ENCODE measurements around the gene CLSTN3. TPM values are rescaled to one million over a fixed set of nuclear protein-coding genes. Genes with fewer than 3 reads are reported as not detected.
A peak's percentile ranks its signal among the peaks of the same experiment; 100 is the strongest.

CLSTN3 gene
- total and polyA plus RNA-seq, 10 of the 15 experiments (the other 5 are each of a cell fraction or from before 2014, with no cell fraction given), result 0.09 to 35.9 (median 11.3) TPM

DNA sequence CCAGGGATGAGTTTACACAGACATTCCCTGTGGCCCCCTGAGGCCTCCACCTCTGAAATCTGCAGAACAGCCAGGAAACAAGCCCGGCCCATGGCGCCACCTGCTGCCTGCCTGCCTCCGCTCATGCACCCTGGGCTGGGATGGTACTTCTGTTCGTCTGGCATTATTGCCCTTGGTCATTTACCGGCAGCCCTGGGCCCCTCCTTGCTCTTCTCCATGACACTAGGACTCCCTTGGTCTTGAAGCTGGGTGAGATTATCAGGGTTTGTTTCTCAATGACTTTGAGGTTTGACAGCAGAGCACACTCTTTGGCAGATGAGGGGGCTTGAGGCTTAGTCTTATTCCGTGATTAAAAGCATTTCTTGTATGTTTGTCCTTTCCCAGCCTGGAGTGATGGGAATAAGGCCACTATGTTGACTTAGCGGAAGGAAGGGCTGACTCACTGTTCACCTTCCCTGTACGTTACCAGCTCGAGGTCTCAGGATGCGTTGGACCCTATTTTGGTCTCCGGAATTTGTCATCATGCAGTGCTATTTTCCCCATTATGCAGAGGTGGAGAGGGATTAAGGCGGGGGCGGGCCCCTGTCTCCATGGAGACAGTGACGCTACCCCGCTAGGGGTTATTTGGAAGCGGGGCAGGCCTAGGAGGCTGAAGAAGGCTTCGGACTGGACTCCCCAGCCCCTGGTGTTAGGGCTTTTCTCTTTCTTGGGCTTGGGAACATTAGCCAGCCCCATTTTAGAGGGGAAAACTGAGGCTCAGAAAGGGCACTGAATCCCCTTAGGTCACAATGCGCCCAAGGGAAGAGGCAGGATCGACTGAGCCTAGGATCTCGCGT, 58.6 kb downstream of the CLSTN3 start (continued):
- TF ChIP-seq, protein P1, sequence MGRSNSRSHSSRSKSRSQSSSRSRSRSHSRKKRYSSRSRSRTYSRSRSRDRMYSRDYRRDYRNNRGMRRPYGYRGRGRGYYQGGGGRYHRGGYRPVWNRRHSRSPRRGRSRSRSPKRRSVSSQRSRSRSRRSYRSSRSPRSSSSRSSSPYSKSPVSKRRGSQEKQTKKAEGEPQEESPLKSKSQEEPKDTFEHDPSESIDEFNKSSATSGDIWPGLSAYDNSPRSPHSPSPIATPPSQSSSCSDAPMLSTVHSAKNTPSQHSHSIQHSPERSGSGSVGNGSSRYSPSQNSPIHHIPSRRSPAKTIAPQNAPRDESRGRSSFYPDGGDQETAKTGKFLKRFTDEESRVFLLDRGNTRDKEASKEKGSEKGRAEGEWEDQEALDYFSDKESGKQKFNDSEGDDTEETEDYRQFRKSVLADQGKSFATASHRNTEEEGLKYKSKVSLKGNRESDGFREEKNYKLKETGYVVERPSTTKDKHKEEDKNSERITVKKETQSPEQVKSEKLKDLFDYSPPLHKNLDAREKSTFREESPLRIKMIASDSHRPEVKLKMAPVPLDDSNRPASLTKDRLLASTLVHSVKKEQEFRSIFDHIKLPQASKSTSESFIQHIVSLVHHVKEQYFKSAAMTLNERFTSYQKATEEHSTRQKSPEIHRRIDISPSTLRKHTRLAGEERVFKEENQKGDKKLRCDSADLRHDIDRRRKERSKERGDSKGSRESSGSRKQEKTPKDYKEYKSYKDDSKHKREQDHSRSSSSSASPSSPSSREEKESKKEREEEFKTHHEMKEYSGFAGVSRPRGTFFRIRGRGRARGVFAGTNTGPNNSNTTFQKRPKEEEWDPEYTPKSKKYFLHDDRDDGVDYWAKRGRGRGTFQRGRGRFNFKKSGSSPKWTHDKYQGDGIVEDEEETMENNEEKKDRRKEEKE (IDR thresholded peaks at IDR 0.05), result no peak
- TF ChIP-seq CEBPB (IDR thresholded peaks at IDR 0.05; ENCODE audit: borderline replicate concordance in 1 of 2, low read depth in 2 of 2, low read length in 2 of 2) (no peak), SIN3A (IDR thresholded peaks at IDR 0.05; ENCODE audit: low read depth, low read length) (peak; percentile 83), RB1 (IDR thresholded peaks at IDR 0.05; ENCODE audit: borderline replicate concordance) (0 out of 2 replicates have a peak, but pooled peaks have one; percentile 8), PML (IDR thresholded peaks at IDR 0.05; ENCODE audit: low read length) (no peak), ZNF622 (IDR thresholded peaks at IDR 0.05) (no peak), TBL1XR1 (IDR thresholded peaks at IDR 0.05; ENCODE audit: low read depth, low read length) (no peak), FOS (IDR thresholded peaks at IDR 0.05; ENCODE audit: borderline replicate concordance, extremely low read depth, insufficient read length) (no peak), RAD21 (IDR thresholded peaks at IDR 0.05; ENCODE audit: insufficient read depth, low read depth, low read length) (peak; percentile 58), BHLHE40 (IDR thresholded peaks at IDR 0.05; ENCODE audit: borderline replicate concordance in 1 of 2, low read depth in 2 of 2, low read length in 1 of 2) (0 out of 4 replicates have a peak, but pooled peaks of 1 of the 2 experiments have one; percentile 13), CREB1 (IDR thresholded peaks at IDR 0.05; ENCODE audit: low read depth) (no peak), IKZF2 (IDR thresholded peaks at IDR 0.05) (0 out of 4 replicates have a peak, but pooled peaks of 1 of the 2 experiments have one; percentile 16), JUNB (IDR thresholded peaks at IDR 0.05) (peak; percentile 15; the same call in 1 of the 2 replicates), RFX5 (IDR thresholded peaks at IDR 0.05; ENCODE audit: low read depth, low read length) (0 out of 2 replicates have a peak, but pooled peaks have one; percentile 26), EZH2 (IDR thresholded peaks at IDR 0.05; ENCODE audit: borderline replicate concordance, control insufficient read depth, low read depth, low read length) (no peak), NR2C1 (IDR thresholded peaks at IDR 0.05) (no peak), SUPT20H (IDR thresholded peaks at IDR 0.05; ENCODE audit: borderline replicate concordance, control insufficient read depth, low read depth, low read length) (no peak), ETV6 (conservative IDR thresholded peaks at IDR 0.05 in 1 of 2, IDR thresholded peaks at IDR 0.05 in 1 of 2; ENCODE audit: borderline replicate concordance in 1 of 2, low read depth in 1 of 2) (no peak)
- TF ChIP-seq, protein P2, sequence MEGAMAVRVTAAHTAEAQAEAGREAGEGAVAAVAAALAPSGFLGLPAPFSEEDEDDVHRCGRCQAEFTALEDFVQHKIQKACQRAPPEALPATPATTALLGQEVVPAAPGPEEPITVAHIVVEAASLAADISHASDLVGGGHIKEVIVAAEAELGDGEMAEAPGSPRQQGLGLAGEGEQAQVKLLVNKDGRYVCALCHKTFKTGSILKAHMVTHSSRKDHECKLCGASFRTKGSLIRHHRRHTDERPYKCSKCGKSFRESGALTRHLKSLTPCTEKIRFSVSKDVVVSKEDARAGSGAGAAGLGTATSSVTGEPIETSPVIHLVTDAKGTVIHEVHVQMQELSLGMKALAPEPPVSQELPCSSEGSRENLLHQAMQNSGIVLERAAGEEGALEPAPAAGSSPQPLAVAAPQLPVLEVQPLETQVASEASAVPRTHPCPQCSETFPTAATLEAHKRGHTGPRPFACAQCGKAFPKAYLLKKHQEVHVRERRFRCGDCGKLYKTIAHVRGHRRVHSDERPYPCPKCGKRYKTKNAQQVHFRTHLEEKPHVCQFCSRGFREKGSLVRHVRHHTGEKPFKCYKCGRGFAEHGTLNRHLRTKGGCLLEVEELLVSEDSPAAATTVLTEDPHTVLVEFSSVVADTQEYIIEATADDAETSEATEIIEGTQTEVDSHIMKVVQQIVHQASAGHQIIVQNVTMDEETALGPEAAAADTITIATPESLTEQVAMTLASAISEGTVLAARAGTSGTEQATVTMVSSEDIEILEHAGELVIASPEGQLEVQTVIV (IDR thresholded peaks at IDR 0.05; ENCODE audit: borderline replicate concordance, partially characterized antibody), result no peak
- TF ChIP-seq, protein P3, sequence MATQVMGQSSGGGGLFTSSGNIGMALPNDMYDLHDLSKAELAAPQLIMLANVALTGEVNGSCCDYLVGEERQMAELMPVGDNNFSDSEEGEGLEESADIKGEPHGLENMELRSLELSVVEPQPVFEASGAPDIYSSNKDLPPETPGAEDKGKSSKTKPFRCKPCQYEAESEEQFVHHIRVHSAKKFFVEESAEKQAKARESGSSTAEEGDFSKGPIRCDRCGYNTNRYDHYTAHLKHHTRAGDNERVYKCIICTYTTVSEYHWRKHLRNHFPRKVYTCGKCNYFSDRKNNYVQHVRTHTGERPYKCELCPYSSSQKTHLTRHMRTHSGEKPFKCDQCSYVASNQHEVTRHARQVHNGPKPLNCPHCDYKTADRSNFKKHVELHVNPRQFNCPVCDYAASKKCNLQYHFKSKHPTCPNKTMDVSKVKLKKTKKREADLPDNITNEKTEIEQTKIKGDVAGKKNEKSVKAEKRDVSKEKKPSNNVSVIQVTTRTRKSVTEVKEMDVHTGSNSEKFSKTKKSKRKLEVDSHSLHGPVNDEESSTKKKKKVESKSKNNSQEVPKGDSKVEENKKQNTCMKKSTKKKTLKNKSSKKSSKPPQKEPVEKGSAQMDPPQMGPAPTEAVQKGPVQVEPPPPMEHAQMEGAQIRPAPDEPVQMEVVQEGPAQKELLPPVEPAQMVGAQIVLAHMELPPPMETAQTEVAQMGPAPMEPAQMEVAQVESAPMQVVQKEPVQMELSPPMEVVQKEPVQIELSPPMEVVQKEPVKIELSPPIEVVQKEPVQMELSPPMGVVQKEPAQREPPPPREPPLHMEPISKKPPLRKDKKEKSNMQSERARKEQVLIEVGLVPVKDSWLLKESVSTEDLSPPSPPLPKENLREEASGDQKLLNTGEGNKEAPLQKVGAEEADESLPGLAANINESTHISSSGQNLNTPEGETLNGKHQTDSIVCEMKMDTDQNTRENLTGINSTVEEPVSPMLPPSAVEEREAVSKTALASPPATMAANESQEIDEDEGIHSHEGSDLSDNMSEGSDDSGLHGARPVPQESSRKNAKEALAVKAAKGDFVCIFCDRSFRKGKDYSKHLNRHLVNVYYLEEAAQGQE (IDR thresholded peaks at IDR 0.05; ENCODE audit: low read depth, low read length), result no peak
